Adrenal gland (tissue), 5 donors: ENCODE results near the gene PRKCH.

Source experiments
- CTCF ChIP-seq, 6 experiments: fragments of 450-650 bp in 4 of 6; fragments of 200-600 bp in 2 of 6; sonication (generic) in 1 of 6; IDR thresholded peaks; 1 replicate in 5 of 6; 2 replicates in 1 of 6; pipeline versions ENCODE4 v1.5.1 to v1.8.0; 2016 to 2021; ENCODE audit warnings: antibody characterized with exemption in 6 of 6, mild to moderate bottlenecking in 2 of 6, moderate library complexity in 1 of 6
- POLR2A ChIP-seq, 2 donors: fragments of 450-650 bp; IDR thresholded peaks; one replicate each; pipeline ENCODE4 v1.6.1; 2017; ENCODE audit warnings: antibody characterized with exemption in 2 of 2, mild to moderate bottlenecking in 2 of 2, moderate library complexity in 1 of 2
- donor health status: DM: no; HTN: no; CAD: no.

GRCh38 chr14:61521773-61522172 lies 200.4 kb downstream of the PRKCH start:
- TF ChIP-seq CTCF (IDR thresholded peaks at IDR 0.05) (no peak), POLR2A (IDR thresholded peaks at IDR 0.05) (no peak)
